ENCODE measurements around the gene HS3ST5.
A peak's percentile ranks its signal among the peaks of the same experiment; 100 is the strongest.

HS3ST5 gene

GRCh38 chr6:114334237-114334636 is 8.6 kb downstream of the HS3ST5 start:
- no peaks in the 10 kb centered on the region for H3K36me3 ChIP-seq (replicated peaks; ENCODE audit: low read depth, low read length)
- no peak for TF ChIP-seq EZH2phosphoT487 (IDR thresholded peaks at IDR 0.05; ENCODE audit: low read depth)
- TF ChIP-seq CTCF (IDR thresholded peaks at IDR 0.05; ENCODE audit: low read depth, low read length) = no peak
- H3K4me3 ChIP-seq (ENCODE audit: low read length) = peak overlapping the region; percentile 46
- no peak overlapping the region for H3K27ac ChIP-seq (ENCODE audit: low read length)
- peak overlapping the region; percentile 12; the same call in 1 of the 2 replicates for H3K9ac ChIP-seq (ENCODE audit: low read length)
- no peaks in the 10 kb centered on the region for H3K79me2 ChIP-seq (ENCODE audit: low read length)
- no peaks in the 10 kb centered on the region for H4K20me1 ChIP-seq (ENCODE audit: insufficient read depth, low read length)
- no peaks in the 10 kb centered on the region for H3K9me3 ChIP-seq (ENCODE audit: insufficient read depth, low read length)
- 0 out of 2 replicates have a peak overlapping the region, but pooled peaks have one; percentile 22 for H2AFZ ChIP-seq (ENCODE audit: low read depth, low read length)
- peak overlapping the region; percentile 76 for H3K4me2 ChIP-seq (ENCODE audit: low read length)
- peaks cover 12% of the 10 kb centered on the region for H3K4me1 ChIP-seq (ENCODE audit: low read length)
- H3K27me3 ChIP-seq (ENCODE audit: low read depth, low read length) = no peaks in the 10 kb centered on the region

GRCh38 chr6:114327074-114327473 is 15.7 kb downstream of the HS3ST5 start:
- TF ChIP-seq EZH2phosphoT487 (IDR thresholded peaks at IDR 0.05; ENCODE audit: low read depth) (no peak), CTCF (IDR thresholded peaks at IDR 0.05; ENCODE audit: low read depth, low read length) (no peak)
- Histone ChIP-seq H3K36me3 (replicated peaks; ENCODE audit: low read depth, low read length) (no peaks in the 10 kb centered on the region), H2AFZ (ENCODE audit: low read depth, low read length) (no peak overlapping the region), H3K4me3 (ENCODE audit: low read length) (no peak overlapping the region), H3K4me2 (ENCODE audit: low read length) (no peak overlapping the region), H3K9me3 (ENCODE audit: insufficient read depth, low read length) (no peaks in the 10 kb centered on the region), H3K79me2 (ENCODE audit: low read length) (no peaks in the 10 kb centered on the region), H3K9ac (ENCODE audit: low read length) (no peak overlapping the region), H3K4me1 (ENCODE audit: low read length) (no peaks in the 10 kb centered on the region), H3K27me3 (ENCODE audit: low read depth, low read length) (no peaks in the 10 kb centered on the region), H4K20me1 (ENCODE audit: insufficient read depth, low read length) (no peaks in the 10 kb centered on the region), H3K27ac (ENCODE audit: low read length) (no peak overlapping the region)

- Histone ChIP-seq H3K27me3 (ENCODE audit: low read depth, low read length) (no peaks in the 10 kb centered on the region), H3K4me1 (ENCODE audit: low read length) (no peaks in the 10 kb centered on the region), H3K9me3 (ENCODE audit: insufficient read depth, low read length) (no peaks in the 10 kb centered on the region), H2AFZ (ENCODE audit: low read depth, low read length) (no peak overlapping the region), H3K79me2 (ENCODE audit: low read length) (no peaks in the 10 kb centered on the region), H3K9ac (ENCODE audit: low read length) (no peak overlapping the region), H3K4me3 (ENCODE audit: low read length) (no peak overlapping the region), H4K20me1 (ENCODE audit: insufficient read depth, low read length) (no peaks in the 10 kb centered on the region), H3K36me3 (replicated peaks; ENCODE audit: low read depth, low read length) (no peaks in the 10 kb centered on the region), H3K27ac (ENCODE audit: low read length) (no peak overlapping the region), H3K4me2 (ENCODE audit: low read length) (no peak overlapping the region)
- TF ChIP-seq EZH2phosphoT487 (IDR thresholded peaks at IDR 0.05; ENCODE audit: low read depth) (no peak), CTCF (IDR thresholded peaks at IDR 0.05; ENCODE audit: low read depth, low read length) (no peak)
These were observed 19.0 kb downstream of the HS3ST5 start for GRCh38 chr6:114323784-114324183.

GRCh38 chr6:114319749-114320148 is 23.1 kb downstream of the HS3ST5 start:
- Histone ChIP-seq H3K27ac (ENCODE audit: low read length) (no peak overlapping the region), H3K4me1 (ENCODE audit: low read length) (no peaks in the 10 kb centered on the region), H4K20me1 (ENCODE audit: insufficient read depth, low read length) (no peaks in the 10 kb centered on the region), H3K9me3 (ENCODE audit: insufficient read depth, low read length) (no peaks in the 10 kb centered on the region), H3K4me3 (ENCODE audit: low read length) (no peak overlapping the region), H2AFZ (ENCODE audit: low read depth, low read length) (no peak overlapping the region), H3K27me3 (ENCODE audit: low read depth, low read length) (no peaks in the 10 kb centered on the region), H3K4me2 (ENCODE audit: low read length) (no peak overlapping the region), H3K9ac (ENCODE audit: low read length) (no peak overlapping the region), H3K79me2 (ENCODE audit: low read length) (no peaks in the 10 kb centered on the region), H3K36me3 (replicated peaks; ENCODE audit: low read depth, low read length) (no peaks in the 10 kb centered on the region)
- TF ChIP-seq EZH2phosphoT487 (IDR thresholded peaks at IDR 0.05; ENCODE audit: low read depth) = no peak
- TF ChIP-seq CTCF (IDR thresholded peaks at IDR 0.05; ENCODE audit: low read depth, low read length) = no peak

Data from OCI-LY3 (cell line).